IMR-90 (cell line): ENCODE data around the gene KMT2A. TPM values are rescaled to one million over a fixed set of nuclear protein-coding genes. Genes with fewer than 3 reads are reported as not detected.

Experiments
- ATAC-seq: fragments of 200-7000 bp; cut with Tn5 transposase; 2 replicates; pipeline ENCODE4 v1.9.1; 2020; ENCODE audit warnings: low read depth, mild to moderate bottlenecking, moderate library complexity
- BruUV-seq: library from RNA; stranded (reverse); fragments of 400-500 nt; replicated peaks from 2 replicates; lab custom pipeline; 2021; lab: Mats Ljungman, UMichigan
- CTCF ChIA-PET: fragments of 300-600 bp; formaldehyde crosslinking; extraction: SDS; loops from one replicate; lab custom pipeline; 2021; ENCODE audit warnings: antibody characterized with exemption; lab: Yijun Ruan, JAX
- POLR2A ChIA-PET: fragments of 300-600 bp; sonication (Branson Sonifier 250); formaldehyde crosslinking; loops from one replicate; lab custom pipeline; 2022; ENCODE audit warnings: antibody characterized with exemption; ENCODE audit not compliant: unreplicated experiment; lab: Charles Lee
- DNase-seq: peaks from one replicate; pipeline ENCODE4 v3.0.0; 2013
- H2AFZ ChIP-seq: replicated peaks from 2 replicates; pipeline ENCODE3; 2013; ENCODE audit warnings: low read length, mild to moderate bottlenecking; ENCODE audit not compliant: poor library complexity
- H2AK5ac ChIP-seq: 2 replicates; pipeline ENCODE4 v1.6.1; 2013; ENCODE audit warnings: low read depth, low read length, inconsistent platforms
- H2AK9ac ChIP-seq: replicated peaks from 2 replicates; pipeline ENCODE3; 2013; ENCODE audit warnings: mild to moderate bottlenecking, low read depth, low read length, moderate library complexity; ENCODE audit not compliant: poor library complexity
- H2BK120ac ChIP-seq: 2 replicates; pipeline ENCODE4 v1.6.1; 2013; ENCODE audit warnings: low read depth, low read length, inconsistent platforms
- H2BK15ac ChIP-seq: 3 replicates; pipeline ENCODE4 v1.6.1; 2013; ENCODE audit warnings: low read depth, low read length, inconsistent platforms
- H2BK20ac ChIP-seq: 2 replicates; pipeline ENCODE4 v1.6.1; 2013; ENCODE audit warnings: low read depth, mild to moderate bottlenecking, inconsistent platforms, low read length, moderate library complexity
- H2BK5ac ChIP-seq: 2 replicates; pipeline ENCODE4 v1.6.1; 2013; ENCODE audit warnings: mild to moderate bottlenecking, low read depth, low read length, inconsistent platforms; ENCODE audit not compliant: poor library complexity, severe bottlenecking
- H3K14ac ChIP-seq: replicated peaks from 2 replicates; pipeline ENCODE4 v1.6.1; 2013; ENCODE audit warnings: low read depth, low read length, inconsistent platforms
- H3K18ac ChIP-seq: 2 replicates; pipeline ENCODE4 v1.6.1; 2013; ENCODE audit warnings: low read depth, low read length, control low read depth
- H3K23ac ChIP-seq: 2 replicates; pipeline ENCODE4 v1.6.1; 2013; ENCODE audit warnings: low read depth, low read length, inconsistent platforms
- H3K27ac ChIP-seq: 2 replicates; pipeline ENCODE4 v1.5.1; 2013; ENCODE audit warnings: mild to moderate bottlenecking, control low read depth, low read length; ENCODE audit not compliant: insufficient read depth
- H3K27me3 ChIP-seq: 2 replicates; pipeline ENCODE4 v1.6.1; 2013; ENCODE audit warnings: low read length; ENCODE audit not compliant: control insufficient read depth, insufficient read depth
- H3K36me3 ChIP-seq: 2 replicates; pipeline ENCODE4 v1.6.1; 2013; ENCODE audit warnings: low read length, mixed read lengths; ENCODE audit not compliant: control insufficient read depth, insufficient read depth
- H3K4ac ChIP-seq: 2 replicates; pipeline ENCODE4 v1.6.1; 2013; ENCODE audit warnings: low read depth, low read length, inconsistent platforms
- H3K4me1 ChIP-seq: 2 replicates; pipeline ENCODE4 v1.6.1; 2013; ENCODE audit warnings: low read length, mixed read lengths; ENCODE audit not compliant: control insufficient read depth, insufficient read depth
- H3K4me2 ChIP-seq: 2 replicates; pipeline ENCODE4 v1.6.1; 2013; ENCODE audit warnings: low read depth, mild to moderate bottlenecking, control low read depth, low read length, moderate library complexity
- H3K4me3 ChIP-seq: 2 replicates; pipeline ENCODE4 v1.5.1; 2013; ENCODE audit warnings: low read depth, mild to moderate bottlenecking, control low read depth, low read length, moderate library complexity; ENCODE audit not compliant: insufficient read depth
- H3K56ac ChIP-seq: 2 replicates; pipeline ENCODE4 v1.6.1; 2013; ENCODE audit warnings: low read length, inconsistent platforms; ENCODE audit not compliant: insufficient read depth; ENCODE audit errors: extremely low read depth
- H3K79me1 ChIP-seq, 2 experiments: 2 replicates each; pipeline ENCODE4 v1.6.1; 2013; ENCODE audit warnings: low read length in 2 of 2, inconsistent platforms in 1 of 2, low read depth in 1 of 2
- H3K9ac ChIP-seq: 2 replicates; pipeline ENCODE4 v1.6.1; 2013; ENCODE audit warnings: low read depth, low read length, control low read depth
- H3K9me1 ChIP-seq: 2 replicates; pipeline ENCODE4 v1.6.1; 2013; ENCODE audit warnings: low read length, inconsistent platforms; ENCODE audit not compliant: insufficient read depth
- H3K9me3 ChIP-seq: 2 replicates; pipeline ENCODE4 v1.6.1; 2013; ENCODE audit warnings: low read length; ENCODE audit not compliant: control insufficient read depth, insufficient read depth
- H4K20me1 ChIP-seq: 2 replicates; pipeline ENCODE4 v1.6.1; 2013; ENCODE audit warnings: low read length, inconsistent platforms; ENCODE audit not compliant: insufficient read depth
- H4K5ac ChIP-seq: 2 replicates; pipeline ENCODE4 v1.6.1; 2013; ENCODE audit warnings: mild to moderate bottlenecking, low read depth, low read length, control low read depth
- H4K8ac ChIP-seq, 2 experiments: 2 replicates each; pipeline ENCODE4 v1.6.1; 2013; ENCODE audit warnings: low read depth in 2 of 2, low read length in 2 of 2, control low read depth in 1 of 2, inconsistent platforms in 1 of 2
- H4K91ac ChIP-seq: 2 replicates; pipeline ENCODE4 v1.6.1; 2013; ENCODE audit warnings: low read depth, low read length, inconsistent platforms; ENCODE audit not compliant: insufficient read depth
- CEBPB ChIP-seq: IDR thresholded peaks from 2 replicates; pipeline ENCODE4 v1.6.1; 2012; ENCODE audit warnings: low read depth, low read length, improper control_type of control experiment
- FOS ChIP-seq: fragments of 150-350 bp; IDR thresholded peaks from 2 replicates; pipeline ENCODE4 v1.6.1; 2016; ENCODE audit warnings: low read depth, low read length
- MAFK ChIP-seq: IDR thresholded peaks from 2 replicates; pipeline ENCODE4 v1.6.1; 2012; ENCODE audit warnings: low read depth, low read length, improper control_type of control experiment
- MAZ ChIP-seq: IDR thresholded peaks from 2 replicates; pipeline ENCODE4 v1.6.1; 2012; ENCODE audit warnings: low read depth, mild to moderate bottlenecking, low read length, improper control_type of control experiment, moderate library complexity, borderline replicate concordance
- NFE2L2 ChIP-seq: fragments of 150-350 bp; IDR thresholded peaks from 2 replicates; pipeline ENCODE4 v1.6.1; 2016; ENCODE audit warnings: low read depth, mild to moderate bottlenecking, low read length
- POLR2A ChIP-seq: IDR thresholded peaks from 2 replicates; pipeline ENCODE4 v1.6.1; 2012; ENCODE audit warnings: mild to moderate bottlenecking, low read depth, low read length
- RAD21 ChIP-seq: IDR thresholded peaks from 2 replicates; pipeline ENCODE4 v1.6.1; 2012; ENCODE audit warnings: low read length, improper control_type of control experiment
- RFX5 ChIP-seq: IDR thresholded peaks from 2 replicates; pipeline ENCODE4 v1.8.0; 2012; ENCODE audit warnings: low read depth, mild to moderate bottlenecking, low read length, moderate library complexity
- SMC3 ChIP-seq: fragments of 150-350 bp; IDR thresholded peaks from 2 replicates; pipeline ENCODE4 v1.6.1; 2016; ENCODE audit warnings: low read depth, mild to moderate bottlenecking, antibody characterized with exemption, low read length, moderate library complexity
- WGBS, 2 experiments: methylation state at CpG; one replicate each; pipeline versions ENCODE4 v1.1.5 to v1.1.7; 2013; ENCODE audit warnings: missing lambda C conversion rate in 2 of 2; ENCODE audit not compliant: insufficient read length in 1 of 2; ENCODE audit errors: extremely low coverage in 2 of 2; 5-methylcytosine and 5-hydroxymethylcytosine counted together
- dilution Hi-C: fragments of 300-500 bp; cut with HindIII; formaldehyde crosslinking; loops from one replicate; pipeline ENCODE4 v1.14.3; 2018; ENCODE audit warnings: low sequenced_read_pairs; ENCODE audit not compliant: unreplicated experiment
- in situ Hi-C: fragments of 300-500 bp; cut with MboI; formaldehyde crosslinking; loops from 3 replicates; pipeline ENCODE4 v1.14.3; 2019; ENCODE audit warnings: low sequenced_read_pairs, inconsistent platforms, mixed read lengths
- intact Hi-C: fragments of 100-400 bp; cut with micrococcal nuclease; formaldehyde crosslinking; loops from 2 replicates; pipeline ENCODE4 v1.10.0; 2022
- polyA plus RNA-seq, 3 experiments: library from polyadenylated mRNA; depleted of rRNA; stranded (reverse); fragments of >200 nt; gene quantifications; 2 replicates each; pipeline ENCODE4 v1.2.3, GENCODE V29; 2012; ENCODE audit warnings: low replicate concordance in 1 of 3
- total RNA-seq: library from RNA; depleted of rRNA; stranded (reverse); fragments of >200 nt; gene quantifications from 2 replicates; pipeline ENCODE4 v1.2.3, GENCODE V29; 2012
- TF ChIP-seq, protein P1 (sequence below): fragments of 150-350 bp; IDR thresholded peaks from 2 replicates; pipeline ENCODE4 v1.6.1; 2017; ENCODE audit warnings: mild to moderate bottlenecking, antibody characterized with exemption, low read length, low read depth

Gene KMT2A
- total and polyA plus RNA-seq, 2 of the 4 experiments (the other 2 are of a cell fraction): 18.2 to 21.1 TPM

DNA sequence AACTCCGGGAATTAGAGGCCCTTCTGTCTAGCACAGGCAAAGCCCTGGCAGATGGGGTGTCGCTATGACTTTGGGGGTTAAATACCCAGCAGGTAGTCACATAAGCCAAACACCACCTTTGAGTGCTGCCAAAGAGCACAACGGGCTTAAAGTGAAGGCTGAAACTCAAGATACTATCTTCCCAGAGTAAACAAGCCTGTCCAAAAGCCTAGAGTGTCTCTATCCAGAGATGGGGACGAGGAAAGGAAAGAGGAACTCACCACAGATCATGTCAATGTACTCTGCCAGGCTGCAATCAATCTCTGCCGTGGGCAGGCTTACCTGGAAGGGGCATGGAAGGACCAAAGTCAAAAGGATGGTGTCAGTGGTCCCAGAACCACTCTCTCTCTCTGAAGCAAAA is 109.2 kb downstream of the KMT2A start:
- TF ChIP-seq RFX5: no peak
- no peak for TF ChIP-seq CEBPB
- TF ChIP-seq, protein P1, sequence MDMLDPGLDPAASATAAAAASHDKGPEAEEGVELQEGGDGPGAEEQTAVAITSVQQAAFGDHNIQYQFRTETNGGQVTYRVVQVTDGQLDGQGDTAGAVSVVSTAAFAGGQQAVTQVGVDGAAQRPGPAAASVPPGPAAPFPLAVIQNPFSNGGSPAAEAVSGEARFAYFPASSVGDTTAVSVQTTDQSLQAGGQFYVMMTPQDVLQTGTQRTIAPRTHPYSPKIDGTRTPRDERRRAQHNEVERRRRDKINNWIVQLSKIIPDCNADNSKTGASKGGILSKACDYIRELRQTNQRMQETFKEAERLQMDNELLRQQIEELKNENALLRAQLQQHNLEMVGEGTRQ: no peak
- TF ChIP-seq RAD21: no peak
- TF ChIP-seq NFE2L2: no peak
- TF ChIP-seq MAZ: no peak
- TF ChIP-seq SMC3: no peak
- TF ChIP-seq FOS: no peak
- TF ChIP-seq MAFK: no peak
- no peak for TF ChIP-seq POLR2A
- H2BK15ac ChIP-seq: no peak overlapping the region
- no peak overlapping the region for H2AK5ac ChIP-seq
- POLR2A ChIA-PET: no interaction called here
- no peak overlapping the region for H3K4me3 ChIP-seq
- H3K27me3 ChIP-seq: no peaks in the 10 kb centered on the region
- no peak overlapping the region for H3K23ac ChIP-seq
- no peak overlapping the region for H4K8ac ChIP-seq
- H3K4me1 ChIP-seq: no peaks in the 10 kb centered on the region
- H3K36me3 ChIP-seq: peaks cover 21% of the 10 kb centered on the region
- DNase-seq: no peak
- dilution Hi-C loops: no loop called here
- ATAC-seq: no peak
- H4K20me1 ChIP-seq: no peaks in the 10 kb centered on the region; the same call in 1 of the 2 replicates
- WGBS, 2 experiments: no CpG with 5 or more reads among the region's 5 CpGs
- H4K91ac ChIP-seq: no peak overlapping the region
- no peak overlapping the region for H3K4me2 ChIP-seq
- no peaks in the 10 kb centered on the region for H3K79me1 ChIP-seq
- no peak overlapping the region for H3K4ac ChIP-seq
- H2AFZ ChIP-seq: no peak overlapping the region
- no peak overlapping the region for H3K18ac ChIP-seq
- H3K27ac ChIP-seq: no peak overlapping the region
- no peak overlapping the region for H3K9ac ChIP-seq
- BruUV-seq: no TSS peak
- intact Hi-C loops: no loop called here
- no peaks in the 10 kb centered on the region for H3K9me3 ChIP-seq
- H4K5ac ChIP-seq: no peak overlapping the region
- in situ Hi-C loops: no loop called here
- H2BK20ac ChIP-seq: no peak overlapping the region
- no peak overlapping the region for H3K56ac ChIP-seq
- no peak overlapping the region for H2BK5ac ChIP-seq
- CTCF ChIA-PET: no interaction called here
- no peak overlapping the region for H2AK9ac ChIP-seq
- no peak overlapping the region for H3K14ac ChIP-seq
- no peak overlapping the region for H2BK120ac ChIP-seq
- H3K9me1 ChIP-seq: peaks cover 3% of the 10 kb centered on the region
